Measurements from ENCODE around the gene CNTN6.
"Not testable (repeated sequence)": the region's sequence is repeated elsewhere in the genome, so short reads cannot be mapped to it uniquely, and the experiment has no call there.

Gene CNTN6

DNA sequence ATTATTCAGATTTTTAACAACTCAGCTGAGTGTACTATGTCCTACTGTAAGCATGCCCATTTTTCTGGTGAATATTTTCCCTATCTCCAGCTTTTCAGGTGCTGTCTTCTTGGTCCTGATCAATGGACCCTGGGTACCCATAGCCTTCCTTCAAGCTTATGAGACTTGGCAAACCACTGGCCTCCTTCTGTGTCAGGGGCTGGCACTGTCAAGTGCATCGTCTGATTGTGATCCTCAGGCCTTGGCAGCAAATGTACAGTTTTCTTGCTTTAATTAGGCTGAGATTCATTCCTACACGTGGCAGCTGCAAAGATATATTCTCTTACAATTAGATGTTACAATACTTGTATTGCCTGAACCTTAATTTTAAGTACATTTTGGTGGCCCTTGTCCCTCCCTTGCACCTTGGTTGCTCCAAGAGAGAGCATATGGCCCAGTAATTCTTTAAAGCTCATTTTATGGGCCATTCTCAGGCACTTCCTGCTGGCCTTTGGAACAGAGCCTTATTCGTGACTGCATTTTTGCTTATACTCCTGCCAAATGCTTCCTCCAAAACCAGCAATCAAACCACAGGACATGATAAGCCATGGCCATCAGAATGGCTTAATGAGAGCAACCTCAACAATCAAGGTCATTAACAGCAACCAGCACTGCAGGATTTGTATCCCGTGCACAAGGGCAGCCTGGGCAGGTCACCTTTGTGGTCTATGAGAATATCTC lies 179.9 kb downstream of the CNTN6 start:
- DNase-seq (ENCODE audit: low read depth in 1 of 2, low spot score in 1 of 2): no peak

DNA sequence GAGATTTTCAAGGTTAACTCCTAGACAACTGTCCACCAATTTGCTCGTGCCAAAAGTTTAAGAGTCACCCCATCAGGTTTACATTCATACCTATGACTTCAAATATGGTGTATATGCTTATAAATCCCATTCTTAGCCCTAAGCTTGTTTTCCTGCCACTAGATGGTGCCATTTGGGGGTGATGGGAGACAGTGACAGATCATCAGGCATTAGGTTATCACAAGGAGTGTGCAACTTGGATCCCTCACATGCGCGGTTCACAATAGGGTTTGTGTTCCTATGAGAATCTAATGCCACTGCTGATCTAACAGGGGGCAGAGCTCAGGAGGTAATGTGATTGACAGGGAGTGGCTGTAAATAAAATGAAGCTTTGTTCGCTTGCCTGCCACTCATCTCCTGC lies 182.7 kb downstream of the CNTN6 start:
- DNase-seq (ENCODE audit: low read depth in 1 of 2, low spot score in 1 of 2): no peak

DNA sequence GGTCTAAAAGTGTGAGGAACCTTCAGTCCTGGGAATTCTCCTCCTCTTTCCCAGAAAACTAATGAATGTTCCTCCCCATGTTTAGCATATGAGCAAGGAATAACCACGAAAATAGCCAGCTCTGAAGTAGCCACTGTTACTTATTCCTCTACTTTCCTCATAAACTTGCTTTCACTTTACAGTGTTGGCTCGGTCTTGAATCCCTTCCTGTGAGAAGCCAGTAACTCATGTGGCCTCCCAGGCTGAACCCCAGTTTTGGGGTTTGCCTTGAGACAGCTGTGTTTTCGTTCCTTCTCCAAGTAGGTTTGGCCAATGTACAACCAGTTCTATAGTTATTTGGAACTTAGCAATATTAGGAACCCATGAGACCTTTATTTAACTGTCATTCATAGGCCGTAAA lies 195.0 kb downstream of the CNTN6 start:
- no peak for DNase-seq (ENCODE audit: low read depth in 1 of 2, low spot score in 1 of 2)

DNA sequence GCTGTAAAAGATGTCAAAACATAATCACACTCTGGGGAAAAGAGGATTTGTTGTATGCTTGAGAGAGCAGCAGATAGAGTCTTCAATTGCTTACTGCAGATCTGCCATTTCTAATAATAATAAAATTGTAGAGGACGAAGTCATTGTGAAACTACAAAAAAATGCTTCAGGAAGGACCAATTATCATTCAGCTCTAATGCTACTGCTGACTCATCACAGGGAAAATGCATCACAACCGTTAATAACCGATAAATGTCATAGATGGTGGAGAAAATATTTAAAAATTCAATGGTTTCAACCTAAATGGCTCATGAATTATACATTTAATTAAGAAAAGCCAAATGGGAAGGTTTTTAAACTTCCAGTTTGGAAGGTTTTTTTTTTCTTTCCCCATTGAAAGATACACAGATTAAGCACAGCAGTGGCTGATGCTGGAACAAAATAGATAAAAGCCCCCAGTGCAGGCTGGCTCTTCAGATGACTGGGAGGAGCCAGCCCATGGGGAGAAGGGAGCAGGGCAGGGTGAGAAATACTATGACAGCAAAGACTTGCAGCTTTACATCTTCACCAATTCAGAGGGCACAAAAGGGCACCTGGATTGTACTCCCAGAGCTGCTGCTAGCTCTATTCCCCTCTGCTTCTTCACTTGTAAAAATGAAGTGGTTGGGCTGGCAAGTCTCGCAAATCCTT lies 196.1 kb downstream of the CNTN6 start:
- DNase-seq (ENCODE audit: low read depth in 1 of 2, low spot score in 1 of 2): no peak

DNA sequence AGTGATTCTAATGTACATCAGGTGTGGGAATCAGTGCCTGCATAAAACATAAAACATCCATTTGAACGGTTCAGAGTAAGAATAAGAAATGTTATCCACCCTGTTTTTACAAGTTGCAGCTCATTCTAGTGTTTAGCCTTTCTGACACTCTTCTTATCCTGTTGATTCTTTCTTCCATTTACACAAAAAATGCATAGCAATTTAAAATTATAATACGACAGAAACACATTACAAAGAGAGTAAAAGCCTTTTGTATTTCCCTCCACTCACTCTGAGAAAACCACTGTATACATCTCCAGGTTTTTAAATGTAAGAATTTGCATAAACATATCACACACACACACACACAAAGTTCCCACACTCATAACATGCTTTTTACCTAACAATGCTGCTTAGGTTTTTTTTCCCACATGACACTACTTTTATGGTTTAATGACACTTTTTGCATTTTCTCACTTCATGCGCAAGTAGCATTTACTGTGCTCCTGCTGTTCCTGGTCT lies 199.8 kb downstream of the CNTN6 start:
- DNase-seq (ENCODE audit: low read depth in 1 of 2, low spot score in 1 of 2): no peak

DNA sequence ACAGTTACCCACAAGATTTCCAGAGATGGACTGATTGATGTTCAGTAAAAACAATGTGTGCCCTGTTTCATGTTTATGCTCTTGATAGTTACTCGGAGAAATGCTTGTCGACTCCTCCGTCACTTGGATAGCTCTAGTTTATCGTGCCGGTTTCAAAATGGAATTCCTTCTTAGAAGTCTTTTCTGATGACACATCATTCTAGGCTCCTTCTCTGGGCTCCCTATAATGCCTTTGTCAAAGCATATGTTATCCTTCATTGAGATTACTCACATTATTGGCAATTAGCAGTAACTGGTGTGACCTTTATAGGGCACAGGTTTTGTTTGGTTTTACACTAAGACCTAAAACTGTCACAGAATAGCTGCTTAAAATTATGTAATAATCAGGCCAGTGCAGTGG lies 201.8 kb downstream of the CNTN6 start:
- no peak for DNase-seq (ENCODE audit: low read depth in 1 of 2, low spot score in 1 of 2)

DNA sequence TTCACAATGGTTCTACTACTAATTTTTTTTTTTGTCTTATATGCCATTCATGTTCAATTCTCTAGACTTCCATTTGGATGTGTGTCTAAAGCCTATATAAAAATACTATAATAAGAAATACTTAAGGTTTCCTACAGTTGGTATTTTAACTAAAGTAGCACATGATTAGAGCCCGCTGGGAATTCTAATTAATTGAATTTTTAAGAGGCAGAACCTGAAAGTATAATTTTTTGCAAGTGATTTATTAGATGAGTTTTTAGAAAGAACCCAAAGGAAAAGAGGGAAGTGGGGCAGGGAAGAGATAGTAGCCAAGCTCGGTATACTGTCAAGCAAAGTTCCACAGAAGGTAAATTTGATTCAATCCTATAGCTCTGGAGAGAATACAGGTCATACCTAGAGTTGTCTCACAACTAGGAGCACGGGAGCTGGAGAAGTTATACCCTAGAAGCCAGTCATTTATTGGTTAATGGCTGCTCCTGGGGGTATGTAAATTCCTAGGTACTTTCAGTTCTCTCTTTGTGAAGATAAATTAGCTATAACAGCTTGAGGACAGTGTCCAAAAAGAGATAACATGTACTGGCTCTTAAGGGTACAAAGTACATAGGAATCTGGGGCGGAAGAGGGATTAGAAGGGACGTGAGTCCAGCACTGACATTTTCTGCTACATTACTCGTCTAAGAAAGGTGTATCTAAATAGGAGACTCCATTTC lies 225.6 kb downstream of the CNTN6 start:
- DNase-seq (ENCODE audit: low read depth in 1 of 2, low spot score in 1 of 2): no peak

DNA sequence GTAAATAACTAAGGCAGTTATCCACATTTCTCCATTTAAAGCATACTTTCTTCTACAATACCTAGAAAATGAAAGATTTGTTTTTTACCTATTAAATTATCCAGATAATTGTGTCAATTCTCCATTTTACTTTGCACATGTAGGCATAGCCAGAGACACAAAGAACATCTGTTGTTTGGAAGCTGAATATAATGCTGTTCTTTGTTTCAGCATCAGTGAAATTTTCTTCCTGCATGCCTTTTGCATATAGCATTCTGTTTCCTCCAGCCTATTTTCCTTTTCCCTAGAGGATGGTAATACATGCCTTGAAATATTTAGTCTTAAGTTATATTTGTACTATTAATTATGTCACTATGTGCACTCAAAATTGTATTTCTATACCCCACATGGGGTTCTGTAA lies 233.7 kb downstream of the CNTN6 start:
- DNase-seq (ENCODE audit: low read depth in 1 of 2, low spot score in 1 of 2): no peak

DNA sequence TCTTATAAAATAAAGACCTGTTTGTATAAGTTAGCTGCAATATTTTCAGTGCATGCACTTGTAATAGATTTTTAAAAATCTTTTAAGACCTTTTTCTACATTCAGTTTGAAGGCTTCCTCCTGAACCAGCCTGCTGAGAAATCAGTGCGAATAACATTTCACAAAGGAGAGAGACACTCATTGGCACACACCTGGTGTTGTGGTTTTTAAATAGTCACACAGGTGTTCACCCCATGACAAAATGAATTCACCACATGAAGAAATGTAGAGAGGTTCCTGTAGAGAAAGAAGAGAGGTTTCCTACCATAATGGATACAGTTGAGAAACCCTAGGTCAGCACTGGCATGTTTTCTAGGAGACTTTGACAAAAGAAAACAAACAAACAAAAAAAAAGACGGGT lies 237.3 kb downstream of the CNTN6 start:
- no peak for DNase-seq (ENCODE audit: low read depth in 1 of 2, low spot score in 1 of 2)

DNA sequence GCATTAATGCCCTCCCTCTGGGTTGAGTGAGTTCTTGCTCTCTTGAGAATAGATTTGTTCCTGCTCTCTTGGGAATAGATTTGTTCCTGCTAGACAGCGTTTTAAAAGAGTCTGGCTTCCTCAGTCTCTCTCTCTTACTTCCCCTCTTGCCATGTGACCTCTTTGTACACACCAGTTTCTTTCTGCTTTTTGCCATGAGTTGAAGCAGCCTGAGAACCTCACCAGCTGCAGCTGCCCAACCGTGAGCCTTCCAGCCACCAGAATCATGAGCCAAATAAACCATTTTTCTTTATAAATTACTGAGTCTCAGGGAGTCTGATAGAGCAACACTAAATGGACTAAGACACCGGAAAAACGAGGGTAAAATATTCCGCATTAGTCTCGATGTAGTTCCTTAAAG lies 253.6 kb downstream of the CNTN6 start:
- no peak for DNase-seq (ENCODE audit: low read depth in 1 of 2, low spot score in 1 of 2)

DNA sequence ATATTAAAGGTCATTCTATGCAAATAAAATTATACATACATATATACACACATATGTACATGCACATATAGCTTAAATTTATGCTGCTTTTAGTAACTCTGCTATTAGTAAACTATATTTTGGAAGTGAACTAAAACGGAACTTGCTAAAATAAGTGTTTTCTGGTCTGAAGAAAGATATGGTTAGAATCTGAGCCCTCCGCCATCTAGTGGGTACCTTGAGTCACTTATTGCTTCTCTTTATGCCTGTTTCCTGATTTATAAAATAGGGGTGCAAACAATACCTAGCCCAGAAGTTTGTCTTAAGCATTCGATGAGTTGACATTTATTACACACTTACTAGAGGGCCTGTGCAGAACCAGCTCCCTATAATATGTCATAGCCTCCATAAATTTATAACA lies 255.7 kb downstream of the CNTN6 start:
- DNase-seq (ENCODE audit: low read depth in 1 of 2, low spot score in 1 of 2): no peak

DNA sequence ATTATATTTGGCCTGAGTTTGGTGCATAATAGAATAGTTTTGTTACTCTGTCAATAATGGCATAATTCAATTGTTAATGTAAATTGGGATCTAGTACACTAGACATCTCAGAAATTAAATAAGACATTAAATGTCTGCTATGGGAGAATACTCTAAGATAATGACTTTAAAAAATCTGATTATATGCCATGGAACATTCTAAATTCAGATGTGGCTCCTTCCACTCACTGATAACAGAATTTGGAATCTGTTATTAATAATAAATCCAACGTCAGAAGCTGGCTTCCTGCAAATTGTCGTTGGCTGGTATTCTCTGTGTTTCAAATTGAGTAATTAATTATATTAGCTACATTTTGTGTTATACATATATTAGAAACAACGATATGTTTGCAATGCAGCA lies 258.1 kb downstream of the CNTN6 start:
- DNase-seq (ENCODE audit: low read depth in 1 of 2, low spot score in 1 of 2): no peak

DNA sequence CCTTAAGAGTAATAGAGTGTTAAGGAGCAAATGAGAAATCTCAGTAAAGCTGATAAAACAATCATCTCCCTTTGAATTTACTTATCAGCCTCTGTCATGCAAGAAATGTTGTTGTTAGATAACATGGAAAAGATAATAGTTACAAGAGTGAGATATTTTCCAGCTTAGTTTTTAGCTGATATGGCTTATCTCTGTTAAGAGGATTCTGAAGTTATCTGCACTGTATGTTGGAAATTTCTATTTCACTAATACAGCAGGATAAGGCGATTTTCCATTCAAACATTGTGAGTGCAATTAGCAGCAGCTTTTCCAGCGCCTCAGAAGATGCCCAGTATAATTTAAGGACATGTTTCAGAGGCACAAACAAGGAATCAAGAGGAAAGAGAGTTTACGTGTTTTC lies 262.9 kb downstream of the CNTN6 start:
- DNase-seq (ENCODE audit: low read depth in 1 of 2, low spot score in 1 of 2): no peak

DNA sequence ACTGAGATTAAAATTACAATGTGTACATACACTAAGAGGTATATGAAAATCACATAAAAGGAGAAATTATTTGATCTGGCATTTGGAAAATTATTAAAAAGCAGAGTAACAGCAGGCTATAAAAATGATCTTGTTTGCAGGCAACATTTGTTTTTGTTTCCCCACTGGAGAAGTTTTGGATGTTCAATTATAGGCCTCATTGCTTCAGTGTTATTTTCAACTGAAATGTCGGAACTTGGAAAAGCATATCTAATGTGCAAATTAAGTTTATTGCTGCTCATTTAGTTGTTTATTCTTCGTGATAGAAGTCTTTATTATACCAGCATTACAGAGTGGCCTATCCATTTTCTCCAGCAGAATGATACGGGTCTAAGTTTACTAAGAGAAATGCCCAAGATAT lies 263.3 kb downstream of the CNTN6 start:
- DNase-seq (ENCODE audit: low read depth in 1 of 2, low spot score in 1 of 2): no peak

DNA sequence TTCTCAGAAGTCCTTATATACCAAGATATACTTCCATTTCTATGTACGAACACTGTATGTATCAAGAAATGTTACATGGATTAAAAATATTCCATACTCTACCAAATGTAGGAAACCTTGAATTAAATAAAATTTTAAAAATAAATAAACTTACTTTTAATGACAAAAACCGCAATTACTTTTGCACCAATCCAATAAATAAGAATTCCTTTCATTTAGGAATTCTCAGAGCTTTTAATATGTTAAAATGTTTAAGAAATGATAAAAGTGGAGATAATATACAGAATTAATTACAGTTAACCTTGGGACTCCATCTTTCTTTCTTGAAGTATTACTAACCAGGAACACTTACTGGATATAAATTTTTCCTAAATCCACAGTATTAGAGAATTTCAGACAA lies 272.7 kb downstream of the CNTN6 start:
- no peak for DNase-seq (ENCODE audit: low read depth in 1 of 2, low spot score in 1 of 2)

DNA sequence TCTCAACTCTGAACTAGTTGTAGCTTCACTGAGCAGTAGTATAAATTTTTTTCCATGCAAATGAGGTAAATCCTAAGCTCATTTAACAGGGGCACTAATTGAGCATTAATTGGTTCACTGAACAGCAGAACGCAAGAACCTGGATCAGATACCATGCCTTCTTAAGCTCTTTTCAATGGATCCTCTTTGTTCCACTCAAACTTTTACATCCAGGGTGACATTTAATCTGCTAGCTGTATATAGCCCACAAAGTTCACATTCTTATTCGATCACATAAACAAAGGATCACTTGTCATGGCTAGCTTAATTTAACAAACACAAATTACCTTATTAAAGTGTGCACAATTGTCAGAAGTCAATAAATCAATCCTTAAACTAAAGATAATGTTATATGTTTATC lies 281.6 kb downstream of the CNTN6 start:
- no peak for DNase-seq (ENCODE audit: low read depth in 1 of 2, low spot score in 1 of 2)

DNA sequence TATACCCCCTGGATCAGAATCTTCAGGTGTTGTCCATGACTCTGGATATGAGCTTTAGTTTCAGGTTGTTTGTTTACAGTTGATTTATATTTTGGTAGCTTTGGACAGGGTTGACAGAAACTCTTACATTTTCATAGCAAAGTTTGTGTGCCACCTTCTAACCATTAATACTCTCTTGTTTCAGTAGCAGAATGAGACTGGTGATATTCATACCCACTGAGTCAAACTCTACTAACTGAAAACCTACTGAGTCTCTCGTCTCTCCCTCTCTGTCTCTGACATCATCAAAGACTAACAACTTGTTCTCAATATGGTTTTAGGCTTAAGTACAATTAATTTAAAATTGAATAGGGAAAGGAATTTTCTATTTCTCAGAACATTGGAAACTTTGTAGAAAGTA lies 282.3 kb downstream of the CNTN6 start:
- DNase-seq (ENCODE audit: low read depth in 1 of 2, low spot score in 1 of 2): no peak

DNA sequence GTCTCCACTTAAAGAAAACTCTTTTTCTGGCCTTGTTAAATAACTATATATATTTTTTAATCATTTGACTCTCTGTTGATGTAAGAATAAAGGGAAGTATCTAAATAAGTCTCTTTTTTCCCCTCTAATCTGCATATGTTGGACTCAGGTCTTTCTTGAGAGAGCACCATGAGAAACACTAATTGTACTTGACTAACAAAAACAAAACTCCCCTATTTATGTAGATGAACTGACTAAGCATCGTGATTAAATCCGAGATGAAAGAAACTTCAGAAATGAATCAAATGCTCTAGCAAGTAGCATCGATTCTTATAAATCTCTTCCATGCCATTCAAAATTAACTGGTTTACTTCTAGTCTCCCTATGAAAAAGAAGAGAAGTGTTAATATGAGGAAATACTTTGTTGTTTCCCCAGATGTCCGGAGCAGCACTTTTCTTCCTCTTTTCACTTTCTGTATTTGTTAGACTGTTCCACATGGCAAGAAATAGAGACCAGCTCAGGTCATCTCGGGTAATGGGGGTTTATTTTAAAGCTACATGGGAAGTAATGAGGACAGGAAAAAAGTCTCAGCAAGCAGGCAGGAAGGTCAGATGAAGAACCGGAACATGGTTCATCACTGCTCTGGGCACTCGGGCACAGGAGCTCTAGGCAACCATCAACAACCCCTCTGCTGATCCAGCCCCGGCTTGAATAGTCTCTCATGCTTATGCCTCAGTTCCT lies 288.3 kb downstream of the CNTN6 start:
- no peak for DNase-seq (ENCODE audit: low read depth in 1 of 2, low spot score in 1 of 2)

DNA sequence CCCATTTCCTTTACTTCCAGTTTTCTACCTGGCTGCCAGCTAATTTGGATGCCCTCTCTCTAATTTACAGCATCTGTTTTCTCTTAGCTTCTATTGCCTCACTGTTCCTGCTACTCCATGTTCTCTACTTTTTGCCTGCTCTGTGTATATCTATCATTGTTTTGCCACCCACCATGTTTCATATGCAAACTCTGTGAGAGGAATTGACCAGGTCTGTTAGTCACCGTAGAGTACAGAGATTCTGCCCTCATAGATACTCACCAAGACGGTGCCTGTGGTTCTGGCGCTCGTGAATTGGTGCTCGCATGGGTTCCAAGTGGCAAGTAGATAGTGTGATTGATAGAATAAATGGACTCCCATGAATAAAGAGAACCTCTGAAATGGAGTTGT lies 288.8 kb downstream of the CNTN6 start:
- DNase-seq (ENCODE audit: low read depth in 1 of 2, low spot score in 1 of 2): no peak

DNA sequence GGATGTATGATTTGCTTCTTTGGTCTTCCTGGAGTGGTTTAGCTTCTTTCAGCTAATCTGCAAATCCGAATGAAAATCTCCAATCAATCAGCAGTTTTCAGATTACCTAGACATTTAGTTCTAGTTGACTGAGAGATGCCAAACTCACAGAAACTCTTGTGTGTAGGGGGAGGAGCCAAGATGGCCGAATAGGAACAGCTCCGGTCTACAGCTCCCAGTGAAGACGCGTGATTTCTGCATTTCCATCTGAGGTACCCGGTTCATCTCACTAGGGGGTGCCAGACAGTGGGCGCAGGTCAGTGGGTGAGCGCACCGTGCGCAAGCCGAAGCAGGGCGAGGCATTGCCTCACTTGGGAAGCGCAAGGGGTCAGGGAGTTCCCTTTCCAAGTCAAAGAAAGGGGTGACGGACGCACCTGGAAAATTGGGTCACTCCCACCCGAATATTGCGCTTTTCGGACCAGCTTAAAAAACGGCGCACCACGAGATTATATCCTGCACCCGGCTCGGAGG lies 294.6 kb downstream of the CNTN6 start:
- DNase-seq (ENCODE audit: low read depth in 1 of 2, low spot score in 1 of 2): not testable (repeated sequence)

DNA sequence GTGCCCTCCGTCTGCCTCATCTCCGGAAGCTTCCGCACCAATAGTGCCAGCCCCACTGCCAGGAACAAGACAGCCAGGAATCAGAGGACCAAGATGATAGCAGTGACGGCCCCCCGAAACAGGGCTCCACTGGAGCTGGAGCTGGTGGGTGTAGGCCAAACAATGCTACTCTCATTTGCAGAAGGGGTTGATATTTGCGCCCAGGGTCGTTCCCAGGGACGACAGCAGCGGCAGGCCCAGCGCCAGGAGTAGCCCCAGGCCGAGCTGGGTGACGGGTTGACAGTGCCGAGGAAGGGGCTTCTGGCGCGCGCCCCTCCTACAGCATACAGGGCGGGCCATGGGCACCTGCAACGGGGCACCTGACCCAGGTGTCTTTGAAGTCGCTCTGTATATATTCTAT lies 301.4 kb downstream of the CNTN6 start:
- no peak for DNase-seq (ENCODE audit: low read depth in 1 of 2, low spot score in 1 of 2)

Data from activated CD4-positive, alpha-beta T cell treated with anti-CD3 and anti-CD28 coated beads, Interleukin-2, amount 50 U/mL, for 24 hours (primary cell).